Hematopoietic multipotent progenitor cell treated with erythropoietin and hydrocortisone succinate and interleukin-3 and kit ligand, for 17 days (in vitro differentiated cells): ENCODE data around the gene ARHGAP33.

Source experiments
- DNase-seq: peaks from one replicate; pipeline ENCODE4 v3.0.0-alpha.2; 2015; ENCODE audit warnings: low spot score

Gene ARHGAP33

DNA sequence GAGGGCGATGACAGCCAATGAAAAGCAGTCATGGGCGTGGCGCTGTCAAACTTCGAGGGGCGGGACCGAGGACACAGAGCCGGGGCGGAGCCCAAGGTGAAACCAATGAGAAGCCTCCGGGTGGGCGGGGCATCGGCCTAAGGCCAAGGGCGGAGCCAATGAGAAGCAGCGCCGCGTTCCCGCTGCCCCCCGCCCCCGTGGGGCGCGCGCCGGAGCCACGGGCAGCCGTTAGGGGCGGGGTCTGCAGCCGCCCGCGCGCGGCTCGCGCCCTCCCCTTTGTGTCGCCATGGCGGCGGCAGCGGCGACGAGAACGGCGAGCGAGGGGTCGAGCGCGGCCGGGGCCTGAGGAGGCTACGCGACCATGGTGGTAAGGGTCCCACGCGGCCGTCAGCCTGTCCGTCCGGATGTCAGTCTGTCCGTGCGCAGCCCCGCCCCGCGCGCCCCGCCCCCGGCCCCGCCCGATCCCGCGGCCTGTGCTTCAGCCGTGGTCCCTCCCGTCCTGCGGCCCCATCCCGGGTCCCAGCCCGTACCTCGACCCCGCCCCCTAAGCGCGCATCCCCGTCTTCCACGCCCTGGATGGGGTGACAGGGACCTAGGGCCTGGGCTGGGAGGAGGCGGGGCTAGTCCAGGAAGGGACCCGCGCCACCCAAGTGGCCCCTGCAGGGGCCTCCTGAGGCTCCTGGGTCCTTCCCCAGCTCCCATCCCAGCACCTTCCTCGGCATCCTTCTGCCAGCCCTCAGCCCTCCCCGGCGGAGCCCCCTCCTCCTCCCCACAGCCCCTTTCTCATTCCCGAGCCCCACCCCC lies at the start of gene ARHGAP33:
TSS of gene ARHGAP33 (plus strand) at position 267 of the 804 bp plus-strand sequence. CDS start at position 362, 95 bp downstream.
- peak; percentile 97 for DNase-seq

DNA sequence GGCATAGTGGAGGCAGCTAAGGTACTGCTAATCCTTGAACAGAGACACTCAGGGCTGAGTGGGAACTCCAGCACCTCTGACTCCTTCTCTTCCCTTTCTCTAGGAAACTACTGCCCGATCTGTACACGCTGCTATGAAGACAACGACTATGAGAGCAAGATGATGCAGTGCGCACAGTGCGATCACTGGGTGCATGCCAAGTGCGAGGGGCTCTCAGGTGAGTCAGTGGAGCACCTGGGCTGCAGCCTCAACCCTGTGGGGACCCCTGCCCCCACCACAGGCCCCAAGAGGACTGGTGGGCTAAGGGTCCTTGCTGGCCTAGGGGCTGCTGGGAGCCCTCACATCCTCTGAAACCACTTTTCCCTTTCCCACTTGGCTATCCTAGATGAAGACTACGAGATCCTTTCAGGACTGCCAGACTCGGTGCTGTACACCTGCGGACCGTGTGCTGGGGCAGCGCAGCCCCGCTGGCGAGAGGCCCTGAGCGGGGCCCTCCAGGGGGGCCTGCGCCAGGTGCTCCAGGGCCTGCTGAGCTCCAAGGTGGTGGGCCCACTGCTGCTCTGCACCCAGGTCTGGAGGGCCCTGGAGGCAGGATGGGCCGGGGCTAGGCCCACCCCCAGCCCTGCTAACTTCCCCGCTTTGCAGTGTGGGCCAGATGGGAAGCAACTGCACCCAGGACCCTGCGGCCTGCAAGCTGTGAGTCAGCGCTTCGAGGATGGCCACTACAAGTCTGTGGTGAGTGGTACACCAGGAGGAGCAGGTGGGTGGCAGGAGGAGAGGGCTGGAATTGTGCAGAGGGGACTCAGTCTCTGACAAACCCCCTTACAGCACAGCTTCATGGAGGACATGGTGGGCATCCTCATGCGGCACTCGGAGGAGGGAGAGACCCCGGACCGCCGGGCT lies 48.1 kb upstream of the ARHGAP33 start:
- DNase-seq: no peak

GRCh38 chr19:35727956-35728706 lies 47.2 kb upstream of the ARHGAP33 start:
- DNase-seq: no peak

GRCh38 chr19:35729021-35729420 lies 46.3 kb upstream of the ARHGAP33 start:
- no peak for DNase-seq

DNA sequence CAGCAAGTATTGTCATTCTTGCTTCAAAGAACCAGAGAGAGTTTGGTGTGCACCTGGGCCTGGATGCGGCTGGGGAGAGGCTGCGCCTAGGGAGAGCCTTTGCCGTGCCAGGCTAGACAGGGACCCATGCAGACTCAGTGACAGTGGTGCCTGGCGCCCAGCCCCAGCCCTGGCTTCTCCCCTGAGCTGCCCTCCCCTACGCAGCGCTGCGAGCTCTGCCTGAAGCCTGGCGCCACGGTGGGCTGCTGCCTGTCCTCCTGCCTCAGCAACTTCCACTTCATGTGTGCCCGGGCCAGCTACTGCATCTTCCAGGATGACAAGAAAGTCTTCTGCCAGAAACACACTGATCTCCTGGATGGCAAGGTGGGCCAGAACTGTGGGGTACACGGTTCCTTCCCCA lies 45.6 kb upstream of the ARHGAP33 start:
- DNase-seq: no peak

DNA sequence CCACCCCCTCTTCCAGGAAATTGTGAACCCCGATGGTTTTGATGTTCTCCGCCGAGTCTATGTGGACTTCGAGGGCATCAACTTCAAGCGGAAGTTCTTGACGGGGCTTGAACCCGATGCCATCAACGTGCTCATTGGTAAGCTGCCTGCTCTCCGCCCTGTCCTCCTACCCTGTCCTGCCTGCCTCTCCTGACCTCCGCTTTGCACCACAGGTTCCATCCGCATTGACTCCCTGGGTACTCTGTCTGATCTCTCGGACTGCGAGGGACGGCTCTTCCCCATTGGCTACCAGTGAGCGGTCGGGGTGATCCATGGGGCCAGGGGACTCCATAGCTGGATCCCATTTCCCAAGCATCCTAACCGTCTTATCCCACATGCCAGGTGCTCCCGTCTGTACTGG lies 45.0 kb upstream of the ARHGAP33 start:
- no peak for DNase-seq

DNA sequence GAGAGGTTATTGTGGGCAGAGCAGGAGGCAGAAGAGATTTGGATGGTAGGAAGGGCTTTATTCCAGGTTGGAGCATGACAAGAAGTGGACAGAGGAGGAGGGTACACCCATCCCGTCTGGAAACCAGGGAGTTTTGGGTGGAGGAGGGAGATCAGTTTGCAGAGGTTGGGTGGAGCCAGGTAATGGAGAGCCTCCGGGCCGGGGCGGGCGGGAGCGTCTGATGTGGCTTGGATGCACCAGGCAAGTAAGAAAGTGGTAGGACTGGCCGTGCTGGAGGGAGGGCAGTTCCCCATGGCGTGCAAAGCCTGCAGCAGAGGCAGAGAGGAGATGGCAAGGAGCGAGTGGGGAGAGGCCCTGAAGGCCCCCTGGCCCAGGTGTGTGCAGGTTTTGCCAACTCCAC lies 44.0 kb upstream of the ARHGAP33 start:
- no peak for DNase-seq

DNA sequence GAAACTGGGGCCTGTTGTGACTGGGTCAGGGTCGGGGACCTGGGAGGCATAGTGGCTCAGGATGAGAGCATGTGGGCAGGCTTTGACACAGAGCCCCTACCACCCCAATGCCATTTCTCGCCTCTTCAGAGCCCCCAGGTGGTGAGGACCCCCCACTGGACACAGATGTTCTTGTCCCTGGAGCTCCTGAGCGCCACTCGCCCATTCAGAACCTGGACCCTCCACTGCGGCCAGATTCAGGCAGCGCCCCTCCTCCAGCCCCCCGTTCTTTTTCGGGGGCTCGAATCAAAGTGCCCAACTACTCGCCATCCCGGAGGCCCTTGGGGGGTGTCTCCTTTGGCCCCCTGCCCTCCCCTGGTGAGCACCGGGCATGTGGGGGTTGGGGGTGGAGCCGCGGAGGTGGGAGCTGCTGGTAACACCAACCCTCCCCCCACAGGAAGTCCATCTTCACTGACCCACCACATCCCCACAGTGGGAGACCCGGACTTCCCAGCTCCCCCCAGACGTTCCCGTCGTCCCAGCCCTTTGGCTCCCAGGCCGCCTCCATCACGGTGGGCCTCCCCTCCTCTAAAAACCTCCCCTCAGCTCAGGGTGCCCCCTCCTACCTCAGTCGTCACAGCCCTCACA lies 43.5 kb upstream of the ARHGAP33 start:
- no peak for DNase-seq

GRCh38 chr19:35732540-35733179 lies 42.7 kb upstream of the ARHGAP33 start:
- DNase-seq: no peak

DNA sequence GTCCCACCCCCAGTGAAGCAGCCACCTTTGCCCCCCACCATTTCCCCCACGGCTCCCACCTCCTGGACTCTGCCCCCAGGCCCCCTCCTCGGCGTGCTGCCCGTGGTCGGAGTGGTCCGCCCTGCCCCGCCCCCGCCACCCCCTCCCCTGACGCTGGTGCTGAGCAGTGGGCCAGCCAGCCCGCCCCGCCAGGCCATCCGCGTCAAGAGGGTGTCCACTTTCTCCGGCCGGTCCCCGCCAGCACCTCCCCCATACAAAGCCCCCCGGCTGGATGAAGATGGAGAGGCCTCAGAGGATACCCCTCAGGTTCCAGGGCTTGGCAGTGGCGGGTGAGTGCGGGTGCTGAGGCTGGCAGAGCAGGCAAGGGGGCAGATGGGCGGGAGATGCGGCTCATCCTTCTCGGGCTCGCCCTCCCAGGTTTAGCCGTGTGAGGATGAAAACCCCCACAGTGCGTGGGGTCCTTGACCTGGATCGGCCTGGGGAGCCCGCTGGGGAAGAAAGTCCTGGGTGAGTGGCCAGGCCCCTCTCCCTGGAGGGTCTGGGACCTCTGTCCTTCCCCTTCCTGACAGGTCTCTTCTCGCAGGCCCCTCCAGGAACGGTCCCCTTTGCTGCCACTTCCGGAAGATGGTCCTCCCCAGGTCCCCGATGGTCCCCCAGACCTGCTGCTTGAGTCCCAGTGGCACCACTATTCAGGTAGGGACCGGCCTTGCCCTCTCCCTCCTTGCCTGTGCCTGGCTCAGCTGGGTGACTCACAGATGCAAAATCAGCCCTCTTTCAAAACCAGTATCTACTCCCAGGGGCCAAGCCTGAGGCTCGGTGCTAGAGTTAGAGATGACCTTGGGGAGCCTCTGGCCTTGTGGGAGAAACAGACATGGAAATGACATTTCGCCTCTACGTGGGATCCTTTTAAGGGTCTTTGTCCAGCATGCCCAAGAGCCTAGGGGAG lies 41.9 kb upstream of the ARHGAP33 start:
- DNase-seq: no peak

- no peak for DNase-seq
Observed at GRCh38 chr19:35734273-35734672, 41.1 kb upstream of the ARHGAP33 start.

DNA sequence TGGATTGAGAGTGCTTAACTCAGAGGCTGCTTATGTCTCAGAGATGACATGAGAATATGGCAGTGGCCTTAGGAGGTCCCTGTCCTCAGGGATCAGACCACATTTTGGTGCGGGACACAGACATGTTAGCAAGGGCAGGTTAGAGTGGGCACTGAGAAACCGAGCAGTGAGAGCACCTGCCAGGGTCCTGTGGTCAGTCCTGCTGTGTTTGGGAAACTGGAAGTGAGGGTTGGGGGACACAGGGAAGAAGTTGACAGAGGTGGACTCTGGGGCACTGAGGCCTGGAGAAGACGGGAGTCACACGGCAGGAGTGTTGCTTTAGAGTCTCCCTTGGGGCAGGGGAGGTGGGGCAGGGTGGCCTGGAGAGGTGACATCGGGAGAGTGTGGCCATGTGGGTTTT lies 40.5 kb upstream of the ARHGAP33 start:
- DNase-seq: no peak

GRCh38 chr19:35736913-35737886 lies 38.2 kb upstream of the ARHGAP33 start:
- DNase-seq: no peak

- no peak for DNase-seq
Observed at GRCh38 chr19:35738021-35738886, 37.1 kb upstream of the ARHGAP33 start.

- DNase-seq: no peak
Observed at GRCh38 chr19:35738887-35739229, 36.5 kb upstream of the ARHGAP33 start.

GRCh38 chr19:35739275-35740107 lies 35.9 kb upstream of the ARHGAP33 start:
- DNase-seq: no peak

- DNase-seq: no peak
Observed at GRCh38 chr19:35740108-35740422, 35.3 kb upstream of the ARHGAP33 start.
